Right ventricle myocardium superior (tissue), 1 donor: Measurements from ENCODE around the gene FBXO47. TPM values are rescaled to one million over a fixed set of nuclear protein-coding genes. Genes with fewer than 3 reads are reported as not detected.
"Not testable (repeated sequence)": the region's sequence is repeated elsewhere in the genome, so short reads cannot be mapped to it uniquely, and the experiment has no call there.

Experiments used
- ATAC-seq: fragments of 200-7000 bp; cut with Tn5 transposase; one replicate; pipeline ENCODE4 v1.9.1; 2020; ENCODE audit warnings: mild to moderate bottlenecking; ENCODE audit not compliant: poor library complexity
- DNase-seq: peaks from one replicate; pipeline ENCODE4 v3.0.0-alpha.2; 2020
- intact Hi-C: fragments of 100-400 bp; cut with DNase I; formaldehyde crosslinking; loops from one replicate; pipeline ENCODE4 v1.11.2; 2022
- total RNA-seq: library from RNA; stranded (reverse); fragmentation: NEBNext Ultra II Directional; extraction: Animal tissue kit (Norgen Biotek cat#: 25700); gene quantifications from one replicate; pipeline ENCODE4 v1.2.1, GENCODE V29; 2021
- donor health status: DM: no; HTN: yes; CAD: no; lungs with severe emphysema.

FBXO47 gene
- total RNA-seq, 1 donor from 2014 or later, result not detected

- ATAC-seq (peak; percentile 77), DNase-seq (no peak)
- intact Hi-C loops, result loop anchor here (5.0 kb wide), 1 partner anchor 169 kb away; the partner anchor contains the start of gene PLXDC1
Measured at GRCh38 chr17:38982858-38983746, 15.9 kb upstream of the FBXO47 start.

- DNase-seq, result no peak
- no peak for ATAC-seq
- intact Hi-C loops, result loop anchor here (5.0 kb wide), 1 partner anchor 171 kb away; the partner anchor contains the start of gene PLXDC1
Measured at GRCh38 chr17:38981636-38982035, 14.4 kb upstream of the FBXO47 start.

DNA sequence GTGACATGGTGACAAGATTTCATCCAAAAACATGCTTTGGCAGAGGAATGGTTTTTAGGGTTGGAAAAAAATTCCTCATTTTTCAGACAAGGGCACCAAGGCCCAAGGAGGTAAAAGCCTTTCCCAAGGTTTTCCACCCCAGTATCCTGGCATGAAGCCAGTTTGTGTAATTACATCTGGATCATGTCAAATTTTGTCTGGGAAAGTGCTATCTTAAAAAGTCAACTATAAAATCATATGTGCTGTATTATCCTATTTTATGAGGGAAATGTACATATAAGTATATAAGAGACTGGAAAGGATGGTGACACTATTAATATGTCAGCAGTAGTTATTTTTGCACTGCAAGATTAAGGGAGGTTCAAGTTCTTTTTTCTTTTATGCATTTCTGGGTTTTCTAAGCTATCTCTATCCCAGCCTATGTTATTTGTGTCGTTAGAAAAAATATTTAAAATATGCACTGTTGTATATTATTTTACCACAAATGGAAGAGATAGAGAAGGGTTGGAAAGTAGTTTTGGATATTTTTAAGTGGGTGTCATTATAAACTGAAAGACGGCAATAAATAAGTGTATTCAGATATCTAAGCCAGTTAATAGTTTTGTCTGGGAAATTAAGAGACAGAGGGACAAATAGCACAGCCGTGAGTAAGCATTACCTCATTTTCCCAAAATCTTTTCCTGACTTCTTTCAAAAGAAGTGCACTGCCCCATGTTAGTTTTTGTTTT, 13.5 kb upstream of the FBXO47 start:
- no peak for ATAC-seq
- no peak for DNase-seq
- intact Hi-C loops, result loop anchor here (5.0 kb wide), 1 partner anchor 172 kb away; the partner anchor contains the start of gene PLXDC1

DNA sequence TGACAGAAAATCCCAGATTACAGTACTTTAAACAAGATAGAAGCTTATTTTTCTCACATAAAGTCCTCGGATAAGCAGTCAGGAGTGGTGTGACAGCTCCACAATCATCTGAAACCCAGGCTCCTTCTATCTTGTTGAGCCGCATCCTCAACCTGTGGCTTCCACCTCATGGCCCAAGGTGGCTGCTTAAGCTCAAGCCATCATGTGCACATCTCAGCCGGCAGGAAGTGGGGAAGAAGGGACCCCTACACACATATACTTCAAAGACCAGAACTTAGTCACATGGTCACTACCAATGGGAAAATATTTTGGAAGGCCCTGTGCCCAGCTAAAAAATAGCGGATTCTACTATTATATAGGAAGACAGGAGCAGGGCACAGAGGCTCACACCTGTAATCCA, 11.0 kb upstream of the FBXO47 start:
- intact Hi-C loops, result no loop called here
- ATAC-seq (no peak), DNase-seq (no peak)

GRCh38 chr17:38976187-38976551, 9.0 kb upstream of the FBXO47 start:
- intact Hi-C loops, DNase-seq, ATAC-seq: not testable (repeated sequence)

DNA sequence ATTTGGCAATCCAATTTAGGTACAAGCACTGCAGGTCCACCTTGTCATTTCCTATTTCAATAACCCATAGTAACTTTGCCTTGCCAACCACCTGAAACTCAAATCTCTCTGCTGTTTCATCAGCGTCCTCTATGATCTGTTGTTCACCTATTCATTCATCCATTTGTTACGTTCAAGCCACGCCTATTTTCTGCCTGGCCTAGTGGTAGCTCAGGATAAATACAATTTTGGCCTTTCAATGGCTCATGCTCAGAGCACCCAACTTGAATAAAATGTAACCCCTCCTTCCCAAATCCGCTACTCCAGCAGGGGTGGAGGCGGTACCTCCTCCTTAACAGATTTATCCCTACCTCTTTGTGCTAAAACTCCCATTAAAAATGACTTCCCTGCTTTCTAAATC, 3.6 kb upstream of the FBXO47 start:
- DNase-seq (no peak), ATAC-seq (no peak)
- intact Hi-C loops, result no loop called here

GRCh38 chr17:38970128-38970527, 2.9 kb upstream of the FBXO47 start:
- no peak for ATAC-seq
- intact Hi-C loops, result no loop called here
- no peak for DNase-seq

DNA sequence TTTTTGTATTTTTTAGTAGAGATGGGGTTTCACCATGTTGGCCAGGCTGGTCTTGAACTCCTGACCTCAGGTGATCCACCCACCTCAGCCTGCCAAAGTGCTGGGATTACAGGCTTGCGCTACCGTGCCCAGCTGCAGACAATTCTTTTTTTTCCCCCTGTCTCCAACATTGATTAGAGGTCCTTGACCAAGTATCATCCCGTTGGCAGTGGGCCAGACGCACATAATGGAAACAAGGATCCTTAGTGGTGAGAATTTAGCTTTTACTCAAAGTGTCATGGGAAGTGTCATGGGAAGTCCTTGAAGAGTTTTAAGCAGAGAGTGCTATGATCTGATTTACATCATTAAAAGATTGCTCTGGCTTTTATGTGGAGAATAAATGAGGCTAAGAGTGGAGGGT, 2.1 kb upstream of the FBXO47 start:
- intact Hi-C loops, result no loop called here
- DNase-seq, result no peak
- ATAC-seq, result no peak

- intact Hi-C loops, result no loop called here
- no peak for ATAC-seq
- no peak for DNase-seq
Measured at GRCh38 chr17:38961413-38961812, 5.8 kb downstream of the FBXO47 start.

DNA sequence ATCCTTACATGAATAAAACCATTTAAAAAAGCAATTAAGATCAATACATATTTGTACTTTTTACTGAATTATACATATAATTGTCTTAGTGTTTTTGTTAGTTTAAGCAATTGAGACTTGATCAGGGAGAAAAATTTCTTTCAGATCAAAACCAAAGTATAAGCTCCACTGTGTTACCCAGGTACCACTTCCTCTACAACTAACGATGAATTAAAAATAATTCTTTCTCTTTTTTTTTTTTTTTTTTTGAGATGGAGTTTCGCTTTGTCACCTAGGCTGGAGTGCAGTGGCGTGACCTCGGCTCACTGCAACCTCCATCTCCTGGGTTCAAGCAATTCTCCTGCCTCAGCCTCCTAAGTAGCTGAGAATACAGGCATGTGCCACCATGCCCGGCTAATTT, 6.8 kb downstream of the FBXO47 start:
- DNase-seq (no peak), ATAC-seq (no peak)
- intact Hi-C loops, result no loop called here

- ATAC-seq (no peak), DNase-seq (no peak)
- intact Hi-C loops, result no loop called here
Measured at GRCh38 chr17:38959508-38959907, 7.7 kb downstream of the FBXO47 start.

DNA sequence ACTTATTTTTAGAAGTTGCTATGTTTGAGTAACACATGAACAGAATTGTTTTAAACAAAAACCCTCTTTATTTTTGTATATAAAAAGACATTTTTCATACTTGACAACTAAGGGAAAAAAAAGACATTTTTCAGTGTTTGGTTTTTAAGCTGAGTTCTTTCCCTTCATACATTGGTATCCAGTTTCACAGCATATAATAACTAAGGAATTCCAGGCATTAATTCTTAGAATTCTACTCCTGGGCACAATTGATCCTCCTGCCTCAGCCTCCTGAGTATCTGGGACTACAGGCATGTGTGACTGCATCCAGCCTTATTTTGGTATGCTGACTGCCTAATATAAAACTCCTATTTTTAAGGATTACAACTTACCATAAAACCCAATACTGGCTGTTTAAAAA, 8.4 kb downstream of the FBXO47 start:
- intact Hi-C loops, result no loop called here
- ATAC-seq (no peak), DNase-seq (no peak)

GRCh38 chr17:38958326-38958725, 8.9 kb downstream of the FBXO47 start:
- ATAC-seq (no peak), DNase-seq (no peak)
- intact Hi-C loops, result no loop called here

GRCh38 chr17:38953800-38954199, 13.4 kb downstream of the FBXO47 start:
- DNase-seq, intact Hi-C loops, ATAC-seq: not testable (repeated sequence)

GRCh38 chr17:38947189-38947588, 20.0 kb downstream of the FBXO47 start:
- ATAC-seq (no peak), DNase-seq (no peak)
- intact Hi-C loops, result no loop called here

GRCh38 chr17:38943607-38944006, 23.6 kb downstream of the FBXO47 start:
- ATAC-seq, result no peak
- intact Hi-C loops, result no loop called here
- no peak for DNase-seq

GRCh38 chr17:38942696-38943334, 24.4 kb downstream of the FBXO47 start:
- ATAC-seq (no peak), DNase-seq (no peak)
- intact Hi-C loops, result no loop called here

DNA sequence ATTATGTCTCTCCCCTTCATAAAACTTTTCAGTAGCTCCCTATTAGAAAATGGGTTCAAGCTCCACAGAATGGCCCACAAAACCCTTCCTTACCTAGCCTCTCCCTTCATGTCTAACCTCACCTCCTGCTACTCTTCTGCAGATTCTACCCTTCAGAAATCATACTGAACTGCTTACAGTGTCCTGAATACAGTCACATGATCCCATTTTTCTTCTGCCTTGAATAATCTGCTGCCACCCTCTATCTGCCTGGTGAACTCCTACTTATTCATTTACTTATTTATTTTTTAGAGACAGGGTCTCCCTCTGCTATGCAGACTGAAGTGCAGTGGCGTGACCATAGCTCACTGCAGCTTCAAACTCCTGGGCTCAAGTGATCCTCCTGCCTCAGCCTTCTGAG, 26.8 kb downstream of the FBXO47 start:
- ATAC-seq (no peak), DNase-seq (no peak)
- intact Hi-C loops, result no loop called here

- intact Hi-C loops, result no loop called here
- ATAC-seq (no peak), DNase-seq (no peak)
Measured at GRCh38 chr17:38939987-38940386, 27.2 kb downstream of the FBXO47 start.
